HG03108 (cell line): ENCODE data around the gene FHOD3.

Experiments used
- ATAC-seq: cut with Tn5 transposase; IDR thresholded peaks from one replicate; pipeline ENCODE4 v1.9.1; 2021; ENCODE audit warnings: moderate library complexity; ENCODE audit not compliant: unreplicated experiment

Gene FHOD3

DNA sequence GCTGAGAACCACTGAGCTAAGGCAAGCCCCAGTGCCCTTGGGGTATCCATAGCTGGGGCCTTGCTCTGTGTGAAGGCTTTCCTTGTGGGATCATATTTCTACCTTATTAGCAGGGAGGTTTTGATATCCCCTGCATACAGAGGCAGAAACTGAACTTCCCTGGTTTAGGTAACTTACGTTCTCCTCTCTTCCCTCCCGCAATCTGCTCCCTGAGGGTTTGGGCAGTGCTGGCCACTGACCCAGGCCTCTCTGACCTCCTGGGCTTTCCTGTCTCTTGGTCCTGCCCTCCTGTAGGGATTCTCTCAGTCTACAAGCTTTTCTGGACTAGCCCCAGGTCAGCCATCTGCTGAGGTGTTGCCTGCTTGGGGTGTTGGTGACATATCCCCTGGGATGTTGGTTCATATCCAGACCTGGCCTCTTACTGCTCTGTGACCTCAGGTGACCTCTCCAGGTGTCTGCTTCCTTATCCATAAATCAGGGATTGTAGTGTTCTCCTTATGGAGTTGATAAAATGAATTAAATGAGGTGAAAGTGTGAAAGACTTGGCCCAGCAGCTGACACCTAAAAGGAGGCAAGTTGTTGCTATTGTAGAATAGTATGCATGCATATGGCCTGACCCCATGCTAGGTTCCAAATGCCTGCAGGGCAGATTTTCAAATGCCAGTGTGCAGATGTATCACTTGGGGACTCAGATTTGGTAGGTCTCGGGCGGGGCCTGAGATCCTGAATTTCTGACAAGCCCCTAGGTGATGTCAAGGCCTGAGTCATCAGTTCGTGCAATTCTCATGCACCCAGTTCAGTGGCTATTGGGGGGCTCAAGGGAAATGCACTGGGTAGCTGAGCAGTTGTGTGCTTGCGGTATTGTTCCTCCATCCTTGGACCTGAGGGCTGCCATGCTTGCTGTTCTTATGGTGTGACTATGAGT is 106.6 kb downstream of the FHOD3 start:
- ATAC-seq, result no peak

DNA sequence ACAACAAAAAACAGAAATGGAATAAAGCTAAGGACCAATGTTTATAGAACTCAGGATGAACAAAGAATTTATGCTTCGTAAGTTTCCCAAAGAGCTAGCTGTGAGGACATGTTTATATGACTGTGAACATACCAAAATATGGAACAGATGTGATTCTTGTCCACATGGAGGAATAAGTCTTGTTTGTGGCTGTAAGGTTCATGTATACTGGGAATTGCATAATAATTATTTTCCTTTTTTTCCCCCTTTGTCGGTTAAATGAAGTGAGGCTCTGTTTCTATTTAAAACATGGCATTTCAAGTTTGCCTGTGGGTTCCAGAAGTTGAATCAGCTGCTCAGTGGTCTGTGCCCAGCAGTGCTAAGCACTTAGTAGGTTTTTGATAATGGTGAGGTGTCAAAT is 108.1 kb downstream of the FHOD3 start:
- no peak for ATAC-seq

DNA sequence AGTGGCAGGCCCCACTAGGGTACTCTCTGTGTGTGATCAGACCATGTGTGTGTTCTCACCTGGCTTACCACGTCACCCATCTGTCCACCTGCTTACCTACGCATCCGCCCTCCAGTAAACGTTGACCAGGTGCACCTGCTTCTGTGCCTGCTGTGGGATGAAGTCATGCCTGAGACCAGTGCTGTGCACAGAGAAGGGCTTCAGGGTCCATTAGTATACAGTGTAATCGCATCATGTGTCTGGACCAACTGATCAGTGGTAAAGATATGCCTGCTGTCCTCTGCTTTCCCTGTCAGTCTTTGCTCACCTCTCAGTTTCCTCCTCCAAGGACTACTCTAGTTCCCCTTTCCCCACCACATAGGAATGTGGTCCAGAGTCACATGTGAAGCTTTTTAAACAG is 109.3 kb downstream of the FHOD3 start:
- no peak for ATAC-seq

DNA sequence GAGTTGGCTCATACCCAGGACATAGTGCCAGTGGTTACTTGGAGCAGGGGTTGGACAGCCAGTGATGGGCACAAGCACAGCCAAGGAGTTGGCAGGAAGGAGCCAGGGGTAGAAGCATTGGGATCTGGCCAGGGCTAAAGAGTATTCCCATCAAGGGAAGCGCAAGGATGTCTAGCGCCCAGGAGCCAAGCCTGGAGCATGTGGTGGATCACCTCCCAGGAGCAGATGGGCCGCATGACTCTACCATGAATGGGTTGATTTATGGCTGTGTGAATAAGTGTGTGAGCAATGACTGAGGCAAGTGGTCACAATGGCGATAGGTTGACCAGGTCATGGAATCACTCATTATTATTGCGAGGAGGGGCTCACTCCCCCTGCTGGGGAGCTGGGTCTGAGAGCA is 111.1 kb downstream of the FHOD3 start:
- ATAC-seq, result no peak

DNA sequence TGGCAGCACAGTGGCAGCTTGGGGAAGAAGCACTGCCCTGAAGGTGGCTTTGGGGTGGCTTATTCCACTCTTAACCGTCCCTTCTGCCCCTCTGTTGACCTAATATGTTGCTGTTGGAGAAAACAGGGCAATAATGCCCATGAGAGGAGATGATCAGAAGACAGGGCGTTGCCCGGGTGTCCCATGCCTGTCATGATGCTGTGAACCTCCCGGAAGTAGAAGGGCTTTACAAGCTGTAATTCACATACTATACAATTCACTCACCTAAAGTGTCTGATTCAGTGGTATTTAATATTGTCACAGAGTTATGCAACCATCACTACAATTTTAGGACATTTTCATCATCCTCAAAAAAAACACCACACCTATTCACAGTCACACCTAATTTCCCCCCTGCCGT is 112.3 kb downstream of the FHOD3 start:
- ATAC-seq, result no peak

DNA sequence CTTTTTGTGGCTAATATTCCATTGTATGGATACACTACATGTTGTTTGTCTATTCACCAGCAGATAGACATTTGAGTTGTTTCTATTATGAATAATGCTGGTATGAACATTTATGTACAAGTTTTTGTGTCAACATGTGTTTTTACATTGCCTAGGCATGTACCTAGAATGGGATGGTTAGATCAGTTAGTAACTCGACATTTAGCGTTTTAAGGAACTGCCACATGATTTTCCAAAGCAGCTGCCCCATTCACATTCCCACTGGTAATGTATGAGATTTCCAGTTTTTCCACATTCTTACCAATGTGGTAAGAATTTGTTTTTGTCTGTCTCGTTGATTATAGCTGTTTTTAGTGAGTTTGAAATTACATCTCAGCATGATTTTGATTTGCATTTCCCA is 112.8 kb downstream of the FHOD3 start:
- no peak for ATAC-seq

DNA sequence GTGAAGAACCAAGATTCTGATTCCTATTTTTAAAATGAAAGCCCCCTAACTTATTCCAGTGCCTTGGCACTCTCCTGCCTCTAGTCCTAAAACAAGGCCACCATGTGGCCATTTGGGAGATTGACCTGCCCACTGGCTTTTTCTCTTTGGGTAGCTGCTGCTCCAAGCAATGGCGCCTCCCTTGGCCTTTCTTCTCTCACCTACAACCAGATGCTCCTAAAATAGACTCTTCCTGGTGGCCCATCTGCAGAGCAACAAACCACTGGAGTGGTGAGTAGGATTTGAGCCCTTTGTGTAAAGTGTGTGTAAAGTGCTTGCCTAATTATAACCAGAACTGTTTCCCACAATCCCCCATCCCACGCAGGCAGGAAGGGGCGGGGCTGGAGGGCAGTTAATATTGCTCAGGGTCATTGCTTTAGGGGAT is 114.2 kb downstream of the FHOD3 start:
- no peak for ATAC-seq

DNA sequence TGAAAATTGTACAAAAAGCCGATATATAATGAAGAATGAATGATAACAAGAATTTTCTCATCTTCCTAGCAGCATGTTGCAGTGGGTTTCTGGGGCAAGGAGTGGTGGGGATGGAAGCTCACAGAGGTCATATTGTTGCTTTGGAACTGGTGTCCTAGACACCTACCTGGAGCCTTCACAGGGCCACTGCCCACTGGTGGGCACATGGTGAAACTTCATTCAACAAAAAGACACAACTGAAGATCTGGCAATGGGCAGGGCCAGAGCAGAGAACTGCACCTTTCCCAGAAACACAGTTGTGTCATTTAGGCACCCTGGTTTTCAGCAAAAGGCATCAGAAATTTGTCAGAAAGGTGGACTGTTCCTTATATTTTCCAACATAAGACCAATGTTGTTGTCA is 115.3 kb downstream of the FHOD3 start:
- no peak for ATAC-seq

DNA sequence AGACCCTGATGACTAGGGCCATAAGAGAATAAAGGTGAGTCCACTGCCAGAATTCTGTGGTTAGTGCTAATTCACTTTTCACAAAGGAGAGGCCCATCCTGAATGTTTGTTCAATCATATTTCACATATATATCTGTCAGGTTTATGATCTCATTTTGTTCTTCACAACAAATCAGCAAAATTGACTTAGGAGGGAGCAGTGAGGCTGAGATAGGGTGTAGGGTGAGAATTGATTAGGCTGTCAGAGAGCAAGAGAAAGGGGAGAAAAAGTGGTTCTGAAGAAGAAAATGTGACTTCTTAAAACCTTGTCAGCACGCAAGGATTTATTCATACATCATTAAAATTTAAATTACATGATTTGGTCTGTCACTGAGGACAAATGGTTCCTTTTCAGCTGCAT is 117.7 kb downstream of the FHOD3 start:
- ATAC-seq, result no peak

DNA sequence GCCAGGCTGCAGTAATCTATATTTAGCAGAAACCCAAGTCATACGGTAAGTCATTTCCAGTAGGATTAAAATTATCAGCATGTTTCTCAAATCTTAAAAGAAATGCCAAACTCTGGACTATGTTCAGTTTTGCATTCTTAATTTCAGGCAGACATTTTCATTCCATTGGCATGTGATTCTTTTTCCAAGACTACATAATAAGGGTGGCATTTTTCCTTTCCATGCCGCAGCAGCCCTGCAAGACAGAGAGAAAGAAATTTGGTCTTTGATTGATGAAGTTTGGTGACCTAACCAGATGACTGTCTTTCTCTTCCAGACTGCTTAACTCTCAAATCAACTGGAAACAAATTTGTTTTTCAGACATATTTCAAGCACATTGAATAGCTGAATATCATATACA is 118.1 kb downstream of the FHOD3 start:
- ATAC-seq, result no peak

DNA sequence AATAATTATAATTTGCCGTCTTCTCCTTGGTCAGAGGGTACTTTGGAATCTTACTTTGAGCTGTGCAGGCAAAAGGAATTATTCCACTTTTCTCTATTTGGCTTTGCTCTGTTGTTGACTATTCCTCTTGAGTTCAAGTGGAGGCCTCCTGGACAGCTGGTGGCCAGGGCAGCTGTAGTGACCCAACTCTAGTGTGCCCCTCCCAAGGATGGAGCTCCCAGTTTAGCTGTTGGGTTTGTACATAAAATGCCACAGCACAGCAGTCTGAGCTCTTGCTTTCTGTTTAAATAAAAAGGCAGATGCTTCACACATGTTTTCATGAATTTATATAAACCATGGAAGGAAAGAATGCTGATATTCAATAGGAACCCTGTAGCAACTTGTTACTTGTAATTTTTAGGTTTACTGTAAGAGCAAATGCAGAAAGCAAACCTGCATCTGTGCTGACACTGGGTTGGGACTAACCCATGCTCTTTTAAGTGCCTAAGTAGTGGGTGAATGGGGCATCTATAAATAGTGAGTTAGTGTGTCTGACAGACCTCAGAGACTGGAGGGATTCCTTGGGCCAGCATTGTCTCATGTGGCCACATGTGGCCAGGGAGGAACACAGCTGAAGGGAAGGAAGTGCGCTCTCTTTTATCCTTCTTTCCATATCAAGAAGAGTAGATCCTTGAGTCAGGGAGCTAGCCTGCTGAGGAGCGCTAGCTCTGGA is 121.8 kb downstream of the FHOD3 start:
- no peak for ATAC-seq

DNA sequence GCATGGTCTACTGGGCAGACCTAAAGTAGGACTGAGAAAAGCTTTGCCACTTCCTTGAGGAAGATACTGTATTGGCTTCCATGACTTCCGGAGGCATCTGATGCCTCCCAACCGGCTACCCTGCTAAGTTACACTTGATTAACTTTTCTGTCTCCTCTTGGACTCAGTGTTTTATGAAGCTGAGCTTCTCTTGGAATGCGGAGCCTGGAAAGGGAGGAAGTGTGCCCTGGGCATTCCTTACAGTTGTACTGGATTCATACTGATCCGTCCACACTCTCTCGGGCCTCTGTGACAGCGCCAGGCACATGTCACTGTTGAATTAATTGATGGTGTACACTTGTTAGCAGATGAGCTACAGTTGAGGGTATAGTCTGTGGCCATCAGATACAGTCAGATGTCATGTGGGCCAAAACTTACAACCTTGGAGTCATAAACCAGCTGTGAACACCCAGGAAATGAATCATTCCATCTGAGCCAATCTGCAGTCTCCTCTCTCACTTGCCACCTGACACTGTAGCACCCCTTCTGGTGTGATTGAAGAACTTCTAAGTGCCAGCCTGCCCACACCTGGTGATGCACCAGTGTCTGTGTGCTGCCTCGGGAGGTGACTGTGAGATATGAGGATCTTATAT is 122.5 kb downstream of the FHOD3 start:
- ATAC-seq, result no peak

DNA sequence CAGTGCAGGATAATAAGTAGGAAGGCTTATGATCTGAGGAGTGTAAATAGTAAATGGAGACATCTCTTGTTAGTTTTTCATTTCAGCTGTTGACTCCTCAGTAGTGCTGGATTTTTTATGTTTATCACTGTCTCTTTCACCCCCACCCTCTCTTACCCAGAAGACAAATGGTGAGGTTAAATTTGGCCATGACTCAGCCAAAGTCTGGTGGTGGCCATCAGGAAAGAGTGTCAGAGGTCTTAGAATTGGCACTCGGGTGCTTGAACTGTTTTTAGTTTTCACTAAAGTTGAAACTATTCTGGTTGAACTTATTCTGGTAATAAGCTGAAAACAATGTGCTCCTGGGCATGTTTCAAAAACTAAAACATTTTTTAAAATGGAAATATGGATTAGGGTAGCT is 123.3 kb downstream of the FHOD3 start:
- ATAC-seq, result no peak

DNA sequence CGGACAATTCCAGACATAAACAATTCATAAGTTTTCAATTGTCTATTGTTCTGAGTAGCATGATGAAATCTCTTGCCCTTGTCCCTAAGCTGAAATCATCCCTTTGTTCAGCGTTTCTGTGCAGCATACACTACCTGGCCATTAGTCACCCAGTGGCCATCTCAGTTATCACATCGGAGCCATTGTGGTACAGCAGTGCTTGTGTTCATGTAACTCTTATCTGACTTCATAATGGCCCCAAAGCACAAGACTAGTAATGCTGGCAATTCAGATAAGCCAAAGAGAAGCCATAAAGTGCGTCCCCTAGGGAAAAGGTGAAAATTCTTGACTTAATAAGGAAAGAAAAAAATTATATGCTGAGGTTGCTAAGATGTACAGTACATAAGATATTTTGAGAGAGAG is 127.2 kb downstream of the FHOD3 start:
- ATAC-seq, result no peak

DNA sequence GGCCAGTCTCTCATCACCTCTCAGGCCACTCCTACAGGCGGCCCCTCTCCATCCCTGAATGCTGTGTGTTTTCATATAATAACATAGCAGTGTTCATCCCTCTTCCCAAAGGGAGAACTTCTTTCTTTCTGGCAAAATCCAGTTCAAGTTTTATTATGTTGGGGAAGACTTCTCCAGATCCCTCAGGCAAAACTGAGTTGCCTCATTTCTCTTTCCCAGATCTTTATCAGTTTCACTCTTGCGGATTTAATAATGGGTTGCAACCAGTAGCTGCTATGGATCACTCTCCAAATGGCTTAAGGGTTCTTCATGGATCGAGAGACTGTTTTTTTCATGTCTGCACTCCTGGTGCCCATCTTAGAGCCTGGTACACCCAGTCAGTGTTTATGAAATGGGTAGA is 129.9 kb downstream of the FHOD3 start:
- ATAC-seq, result no peak

DNA sequence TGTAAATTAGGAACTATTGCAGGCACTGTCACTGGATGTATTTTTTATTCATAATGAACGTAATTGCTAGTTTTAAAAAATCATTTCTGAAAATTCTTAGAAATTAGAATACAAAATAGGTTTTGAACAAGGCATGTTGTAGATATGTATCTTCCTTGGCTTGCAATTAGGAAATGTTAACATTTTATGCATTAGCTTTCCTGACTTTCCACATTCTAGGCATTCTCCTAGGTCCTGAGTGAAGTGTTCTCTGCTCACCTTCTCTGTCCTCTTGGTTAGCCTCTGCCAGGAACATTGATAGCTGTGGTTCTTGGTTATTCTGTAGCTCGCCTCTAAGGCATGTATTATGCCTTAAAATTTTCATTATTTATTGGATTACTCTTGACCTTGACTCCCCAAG is 130.3 kb downstream of the FHOD3 start:
- no peak for ATAC-seq

DNA sequence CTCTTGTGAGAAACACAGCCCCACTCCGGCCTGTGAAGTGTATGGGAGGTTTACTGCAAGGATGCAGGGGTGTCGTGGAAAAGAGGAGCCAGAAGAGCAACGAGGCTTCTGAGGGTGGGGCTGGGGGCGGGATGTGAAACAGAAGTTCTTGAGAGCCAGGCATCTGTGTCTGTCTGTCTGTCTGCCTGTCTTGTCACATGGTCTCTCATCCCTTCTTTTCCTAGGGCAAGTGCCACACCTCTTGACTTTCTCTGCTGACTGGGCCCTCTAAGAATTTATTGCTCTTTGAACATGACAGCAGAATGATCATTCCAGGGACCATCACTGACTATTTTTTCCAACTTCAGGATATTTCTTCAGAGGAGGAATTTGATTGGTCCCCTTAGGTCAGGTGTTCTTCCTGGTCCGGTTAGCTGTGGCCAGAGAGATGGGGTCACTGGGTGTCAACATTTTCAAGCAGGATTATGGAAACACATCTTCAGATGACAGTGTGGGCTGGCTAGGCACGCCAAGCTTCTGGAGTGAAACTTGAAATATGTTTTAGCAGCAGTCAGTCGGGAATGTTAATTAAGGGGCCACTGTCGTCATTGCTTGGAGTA is 131.0 kb downstream of the FHOD3 start:
- ATAC-seq, result no peak

DNA sequence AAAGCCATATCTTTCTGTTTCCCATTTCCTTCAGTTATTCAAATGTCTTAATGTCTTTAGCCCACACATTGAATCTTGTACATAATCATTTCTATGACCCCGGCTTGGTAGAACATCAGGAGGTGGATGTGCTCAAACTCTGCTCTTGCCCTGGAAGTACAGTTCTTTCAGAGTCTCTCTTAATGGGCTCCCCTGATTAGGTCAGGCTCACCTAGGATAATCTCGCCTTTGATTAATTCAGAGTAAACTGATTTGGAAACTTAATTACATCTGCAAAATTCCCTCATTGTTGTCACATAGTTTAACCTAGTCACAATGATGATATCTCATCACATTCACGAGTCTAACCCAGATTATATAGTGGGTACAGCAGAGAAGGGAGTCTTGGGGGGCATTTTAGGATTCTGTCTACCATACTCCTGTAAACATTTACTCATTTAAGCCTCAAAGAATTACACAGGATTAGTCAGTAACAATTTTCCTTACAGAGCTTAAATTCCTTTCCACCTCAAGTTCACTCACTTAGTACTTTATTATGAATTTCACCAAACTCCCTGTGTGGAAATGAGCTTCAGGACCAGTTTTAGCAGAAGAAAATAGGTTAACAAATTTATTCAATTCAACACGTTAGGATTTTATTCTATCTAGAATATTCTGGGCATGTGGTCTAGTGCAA is 135.5 kb downstream of the FHOD3 start:
- no peak for ATAC-seq

DNA sequence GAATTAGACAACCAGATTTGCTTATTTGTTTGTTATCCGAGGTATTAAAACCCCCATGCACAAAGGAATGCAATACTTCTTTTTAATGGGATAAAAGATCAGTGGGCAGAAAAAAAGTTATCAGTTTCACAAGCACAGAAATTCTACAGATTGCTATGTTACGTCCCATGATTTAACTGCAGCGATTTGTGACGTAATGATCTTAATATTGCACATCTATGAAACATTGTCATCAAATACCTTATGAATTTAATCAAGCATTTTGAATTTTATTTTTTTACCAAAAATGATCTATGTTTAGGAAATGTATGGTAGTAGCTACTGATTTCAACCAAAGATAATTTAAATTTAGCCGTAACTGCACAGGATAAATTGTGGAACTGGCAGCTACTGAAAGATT is 138.9 kb downstream of the FHOD3 start:
- ATAC-seq, result no peak

DNA sequence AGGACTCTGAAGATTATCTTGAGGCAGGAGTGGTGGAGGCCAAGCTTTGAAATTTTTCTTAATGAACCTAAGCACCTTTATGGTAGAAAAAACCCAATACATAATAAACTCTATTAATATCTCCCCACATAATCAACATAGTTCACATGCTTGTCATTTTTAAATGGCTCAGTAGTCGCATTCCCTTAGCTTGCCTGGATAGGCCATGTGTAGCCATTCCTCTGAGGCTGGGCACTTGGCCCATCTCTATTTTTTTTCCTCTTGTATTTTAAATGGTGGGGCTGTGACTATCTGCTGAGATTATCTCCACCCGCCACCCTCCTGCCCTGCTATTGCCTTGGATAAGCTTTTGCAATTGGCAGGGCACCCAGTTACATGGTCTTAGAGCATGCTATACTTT is 143.1 kb downstream of the FHOD3 start:
- no peak for ATAC-seq
